ENCODE measurements around the gene PRKAG3. TPM values are rescaled to one million over a fixed set of nuclear protein-coding genes. Genes with fewer than 3 reads are reported as not detected.

Gene PRKAG3
- total RNA-seq, 1 donor from 2014 or later, result not detected

DNA sequence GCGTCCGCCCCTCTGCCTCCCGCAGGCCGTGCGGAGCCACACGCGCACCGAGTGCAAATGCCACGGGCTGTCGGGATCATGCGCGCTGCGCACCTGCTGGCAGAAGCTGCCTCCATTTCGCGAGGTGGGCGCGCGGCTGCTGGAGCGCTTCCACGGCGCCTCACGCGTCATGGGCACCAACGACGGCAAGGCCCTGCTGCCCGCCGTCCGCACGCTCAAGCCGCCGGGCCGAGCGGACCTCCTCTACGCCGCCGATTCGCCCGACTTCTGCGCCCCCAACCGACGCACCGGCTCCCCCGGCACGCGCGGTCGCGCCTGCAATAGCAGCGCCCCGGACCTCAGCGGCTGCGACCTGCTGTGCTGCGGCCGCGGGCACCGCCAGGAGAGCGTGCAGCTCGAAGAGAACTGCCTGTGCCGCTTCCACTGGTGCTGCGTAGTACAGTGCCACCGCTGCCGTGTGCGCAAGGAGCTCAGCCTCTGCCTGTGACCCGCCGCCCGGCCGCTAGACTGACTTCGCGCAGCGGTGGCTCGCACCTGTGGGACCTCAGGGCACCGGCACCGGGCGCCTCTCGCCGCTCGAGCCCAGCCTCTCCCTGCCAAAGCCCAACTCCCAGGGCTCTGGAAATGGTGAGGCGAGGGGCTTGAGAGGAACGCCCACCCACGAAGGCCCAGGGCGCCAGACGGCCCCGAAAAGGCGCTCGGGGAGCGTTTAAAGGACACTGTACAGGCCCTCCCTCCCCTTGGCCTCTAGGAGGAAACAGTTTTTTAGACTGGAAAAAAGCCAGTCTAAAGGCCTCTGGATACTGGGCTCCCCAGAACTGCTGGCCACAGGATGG is 42.0 kb upstream of the PRKAG3 start:
- H3K27me3 ChIP-seq (ENCODE audit: control insufficient read depth, insufficient read depth, low read length), result peaks cover 66% of the 10 kb centered on the region
- H3K4me3 ChIP-seq (ENCODE audit: low read depth, low read length), result no peak overlapping the region
- TF ChIP-seq, protein P1, sequence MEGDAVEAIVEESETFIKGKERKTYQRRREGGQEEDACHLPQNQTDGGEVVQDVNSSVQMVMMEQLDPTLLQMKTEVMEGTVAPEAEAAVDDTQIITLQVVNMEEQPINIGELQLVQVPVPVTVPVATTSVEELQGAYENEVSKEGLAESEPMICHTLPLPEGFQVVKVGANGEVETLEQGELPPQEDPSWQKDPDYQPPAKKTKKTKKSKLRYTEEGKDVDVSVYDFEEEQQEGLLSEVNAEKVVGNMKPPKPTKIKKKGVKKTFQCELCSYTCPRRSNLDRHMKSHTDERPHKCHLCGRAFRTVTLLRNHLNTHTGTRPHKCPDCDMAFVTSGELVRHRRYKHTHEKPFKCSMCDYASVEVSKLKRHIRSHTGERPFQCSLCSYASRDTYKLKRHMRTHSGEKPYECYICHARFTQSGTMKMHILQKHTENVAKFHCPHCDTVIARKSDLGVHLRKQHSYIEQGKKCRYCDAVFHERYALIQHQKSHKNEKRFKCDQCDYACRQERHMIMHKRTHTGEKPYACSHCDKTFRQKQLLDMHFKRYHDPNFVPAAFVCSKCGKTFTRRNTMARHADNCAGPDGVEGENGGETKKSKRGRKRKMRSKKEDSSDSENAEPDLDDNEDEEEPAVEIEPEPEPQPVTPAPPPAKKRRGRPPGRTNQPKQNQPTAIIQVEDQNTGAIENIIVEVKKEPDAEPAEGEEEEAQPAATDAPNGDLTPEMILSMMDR (IDR thresholded peaks at IDR 0.05; ENCODE audit: insufficient read depth, low read length, poor library complexity, severe bottlenecking), result no peak
- no peak for DNase-seq (ENCODE audit: low read depth)
- H3K36me3 ChIP-seq (ENCODE audit: control insufficient read depth, insufficient read depth, low read length), result no peaks in the 10 kb centered on the region

- DNase-seq (ENCODE audit: low read depth), result no peak
- TF ChIP-seq, protein P1 (IDR thresholded peaks at IDR 0.05; ENCODE audit: insufficient read depth, low read length, poor library complexity, severe bottlenecking), result no peak
- no peaks in the 10 kb centered on the region for H3K36me3 ChIP-seq (ENCODE audit: control insufficient read depth, insufficient read depth, low read length)
- H3K4me3 ChIP-seq (ENCODE audit: low read depth, low read length), result no peak overlapping the region
- peaks cover 69% of the 10 kb centered on the region for H3K27me3 ChIP-seq (ENCODE audit: control insufficient read depth, insufficient read depth, low read length)
Observed at GRCh38 chr2:218872645-218873358, 41.2 kb upstream of the PRKAG3 start.

DNA sequence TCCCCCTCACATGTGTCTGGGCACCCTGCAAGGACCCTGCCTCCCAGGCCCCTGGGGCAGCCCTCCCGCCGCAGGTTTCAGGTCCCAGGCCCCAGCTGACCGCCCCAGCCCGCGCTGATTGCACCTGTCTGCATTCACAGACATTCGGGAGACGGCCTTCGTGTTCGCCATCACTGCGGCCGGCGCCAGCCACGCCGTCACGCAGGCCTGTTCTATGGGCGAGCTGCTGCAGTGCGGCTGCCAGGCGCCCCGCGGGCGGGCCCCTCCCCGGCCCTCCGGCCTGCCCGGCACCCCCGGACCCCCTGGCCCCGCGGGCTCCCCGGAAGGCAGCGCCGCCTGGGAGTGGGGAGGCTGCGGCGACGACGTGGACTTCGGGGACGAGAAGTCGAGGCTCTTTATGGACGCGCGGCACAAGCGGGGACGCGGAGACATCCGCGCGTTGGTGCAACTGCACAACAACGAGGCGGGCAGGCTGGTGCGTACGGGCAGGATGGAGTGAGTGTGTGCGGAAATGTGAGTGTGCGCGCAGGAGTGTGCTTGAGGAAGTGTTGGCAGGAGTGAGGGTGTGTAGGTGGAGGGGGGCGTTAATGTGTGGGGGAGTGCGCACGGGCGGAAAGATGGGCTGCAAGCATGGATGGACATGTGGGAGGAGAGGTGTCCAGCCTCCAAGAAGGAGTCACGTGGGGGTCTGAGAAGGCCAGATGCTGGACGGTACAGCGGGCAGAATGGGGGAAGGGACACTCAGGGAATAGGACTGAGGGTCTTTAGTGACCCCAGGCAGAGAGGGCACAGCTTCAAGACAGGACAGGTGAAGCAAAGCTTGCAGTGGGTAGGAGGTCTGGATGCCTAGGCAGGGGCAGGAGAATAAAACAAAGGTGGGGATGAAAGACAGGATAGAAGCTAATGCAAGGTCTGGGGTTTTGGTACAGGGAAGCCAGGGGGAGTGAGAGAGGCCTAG is 40.0 kb upstream of the PRKAG3 start:
- DNase-seq (ENCODE audit: low read depth), result no peak
- H3K36me3 ChIP-seq (ENCODE audit: control insufficient read depth, insufficient read depth, low read length), result no peaks in the 10 kb centered on the region
- H3K27me3 ChIP-seq (ENCODE audit: control insufficient read depth, insufficient read depth, low read length), result peaks cover 77% of the 10 kb centered on the region
- no peak overlapping the region for H3K4me3 ChIP-seq (ENCODE audit: low read depth, low read length)
- TF ChIP-seq, protein P1 (IDR thresholded peaks at IDR 0.05; ENCODE audit: insufficient read depth, low read length, poor library complexity, severe bottlenecking), result no peak

- H3K36me3 ChIP-seq (ENCODE audit: control insufficient read depth, insufficient read depth, low read length), result no peaks in the 10 kb centered on the region
- DNase-seq (ENCODE audit: low read depth), result no peak
- H3K27me3 ChIP-seq (ENCODE audit: control insufficient read depth, insufficient read depth, low read length), result peaks cover 79% of the 10 kb centered on the region
- H3K4me3 ChIP-seq (ENCODE audit: low read depth, low read length), result no peak overlapping the region
- TF ChIP-seq, protein P1 (IDR thresholded peaks at IDR 0.05; ENCODE audit: insufficient read depth, low read length, poor library complexity, severe bottlenecking), result no peak
Observed at GRCh38 chr2:218870984-218871344, 39.4 kb upstream of the PRKAG3 start.

GRCh38 chr2:218869064-218869463 is 37.5 kb upstream of the PRKAG3 start:
- DNase-seq (ENCODE audit: low read depth), result no peak
- H3K36me3 ChIP-seq (ENCODE audit: control insufficient read depth, insufficient read depth, low read length), result no peaks in the 10 kb centered on the region
- TF ChIP-seq, protein P1 (IDR thresholded peaks at IDR 0.05; ENCODE audit: insufficient read depth, low read length, poor library complexity, severe bottlenecking), result no peak
- no peak overlapping the region for H3K4me3 ChIP-seq (ENCODE audit: low read depth, low read length)
- H3K27me3 ChIP-seq (ENCODE audit: control insufficient read depth, insufficient read depth, low read length), result peaks cover 79% of the 10 kb centered on the region

All from kidney epithelial cell (primary cell).